Neural crest cell (in vitro differentiated cells): ENCODE data around the gene STK4. TPM values are rescaled to one million over a fixed set of nuclear protein-coding genes. Genes with fewer than 3 reads are reported as not detected.

ENCODE experiments used
- DNase-seq: peaks from one replicate; pipeline ENCODE4 v3.0.0; 2021; ENCODE audit warnings: low read depth, mixed read lengths, low spot score
- H3K27ac Mint-ChIP-seq: one replicate; pipeline ENCODE4 v1.8.0; 2021; ENCODE audit warnings: mild to moderate bottlenecking, mixed read lengths; ENCODE audit not compliant: unreplicated experiment
- H3K27me3 Mint-ChIP-seq: 2 replicates; pipeline ENCODE4 v1.8.0; 2021; ENCODE audit warnings: low read depth, mild to moderate bottlenecking, mixed read lengths
- H3K36me3 Mint-ChIP-seq: 2 replicates; pipeline ENCODE4 v1.8.0; 2021; ENCODE audit warnings: low read depth, mild to moderate bottlenecking, mixed read lengths
- H3K4me1 Mint-ChIP-seq: 2 replicates; pipeline ENCODE4 v1.8.0; 2021; ENCODE audit warnings: mixed read lengths
- H3K4me3 Mint-ChIP-seq: one replicate; pipeline ENCODE4 v1.8.0; 2021; ENCODE audit warnings: mild to moderate bottlenecking, mixed read lengths
- H3K9me3 Mint-ChIP-seq: 2 replicates; pipeline ENCODE4 v1.8.0; 2021; ENCODE audit warnings: mixed read lengths
- CTCF ChIP-seq: fragments of 200-600 bp; sonication (generic); conservative IDR thresholded peaks from 2 replicates; pipeline ENCODE4 v1.5.0; 2021; ENCODE audit warnings: antibody characterized with exemption, mild to moderate bottlenecking
- total RNA-seq: library from RNA; stranded (reverse); gene quantifications from 2 replicates; pipeline ENCODE4 v1.2.1, GENCODE V29; 2021

Gene STK4
- total RNA-seq, 1 donor from 2014 or later: 41.2 TPM

GRCh38 chr20:45029884-45030283, 63.6 kb downstream of the STK4 start:
- TF ChIP-seq CTCF: no peak
- Mint-ChIP-seq H3K36me3 (peaks cover 15% of the 10 kb centered on the region), H3K27ac (no peak overlapping the region), H3K4me3 (no peak overlapping the region), H3K9me3 (no peaks in the 10 kb centered on the region), H3K27me3 (no peaks in the 10 kb centered on the region), H3K4me1 (no peaks in the 10 kb centered on the region)
- DNase-seq: no peak

GRCh38 chr20:45032276-45032675, 66.0 kb downstream of the STK4 start:
- Mint-ChIP-seq H3K4me3 (no peak overlapping the region), H3K27ac (no peak overlapping the region), H3K4me1 (no peaks in the 10 kb centered on the region), H3K36me3 (peaks cover 5% of the 10 kb centered on the region), H3K9me3 (no peaks in the 10 kb centered on the region), H3K27me3 (no peaks in the 10 kb centered on the region)
- TF ChIP-seq CTCF: no peak
- DNase-seq: no peak

- no peak for TF ChIP-seq CTCF
- Mint-ChIP-seq H3K36me3 (peaks cover 2% of the 10 kb centered on the region), H3K9me3 (no peaks in the 10 kb centered on the region), H3K27me3 (no peaks in the 10 kb centered on the region), H3K4me3 (no peak overlapping the region), H3K4me1 (no peaks in the 10 kb centered on the region), H3K27ac (no peak overlapping the region)
- no peak for DNase-seq
These were observed 66.5 kb downstream of the STK4 start for GRCh38 chr20:45032781-45033180.

- H3K4me3 Mint-ChIP-seq: no peak overlapping the region
- H3K9me3 Mint-ChIP-seq: no peaks in the 10 kb centered on the region
- no peaks in the 10 kb centered on the region for H3K27me3 Mint-ChIP-seq
- no peaks in the 10 kb centered on the region for H3K4me1 Mint-ChIP-seq
- DNase-seq: no peak
- no peaks in the 10 kb centered on the region for H3K36me3 Mint-ChIP-seq
- H3K27ac Mint-ChIP-seq: no peak overlapping the region
- TF ChIP-seq CTCF: no peak
These were observed 68.1 kb downstream of the STK4 start for GRCh38 chr20:45034436-45034835.

GRCh38 chr20:45036044-45036755, 69.9 kb downstream of the STK4 start:
- H3K9me3 Mint-ChIP-seq: no peaks in the 10 kb centered on the region
- no peak for DNase-seq
- no peaks in the 10 kb centered on the region for H3K4me1 Mint-ChIP-seq
- TF ChIP-seq CTCF: no peak
- peak overlapping the region; percentile 35 for H3K27ac Mint-ChIP-seq
- peaks cover 5% of the 10 kb centered on the region for H3K36me3 Mint-ChIP-seq
- no peak overlapping the region for H3K4me3 Mint-ChIP-seq
- no peaks in the 10 kb centered on the region for H3K27me3 Mint-ChIP-seq
